Measurements from ENCODE around the gene HLX.

GRCh38 chr1:220889333-220889732 lies 10.1 kb downstream of the HLX start:
- TF ChIP-seq, protein P1, sequence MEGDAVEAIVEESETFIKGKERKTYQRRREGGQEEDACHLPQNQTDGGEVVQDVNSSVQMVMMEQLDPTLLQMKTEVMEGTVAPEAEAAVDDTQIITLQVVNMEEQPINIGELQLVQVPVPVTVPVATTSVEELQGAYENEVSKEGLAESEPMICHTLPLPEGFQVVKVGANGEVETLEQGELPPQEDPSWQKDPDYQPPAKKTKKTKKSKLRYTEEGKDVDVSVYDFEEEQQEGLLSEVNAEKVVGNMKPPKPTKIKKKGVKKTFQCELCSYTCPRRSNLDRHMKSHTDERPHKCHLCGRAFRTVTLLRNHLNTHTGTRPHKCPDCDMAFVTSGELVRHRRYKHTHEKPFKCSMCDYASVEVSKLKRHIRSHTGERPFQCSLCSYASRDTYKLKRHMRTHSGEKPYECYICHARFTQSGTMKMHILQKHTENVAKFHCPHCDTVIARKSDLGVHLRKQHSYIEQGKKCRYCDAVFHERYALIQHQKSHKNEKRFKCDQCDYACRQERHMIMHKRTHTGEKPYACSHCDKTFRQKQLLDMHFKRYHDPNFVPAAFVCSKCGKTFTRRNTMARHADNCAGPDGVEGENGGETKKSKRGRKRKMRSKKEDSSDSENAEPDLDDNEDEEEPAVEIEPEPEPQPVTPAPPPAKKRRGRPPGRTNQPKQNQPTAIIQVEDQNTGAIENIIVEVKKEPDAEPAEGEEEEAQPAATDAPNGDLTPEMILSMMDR (IDR thresholded peaks at IDR 0.05), result no peak
- no peak for TF ChIP-seq POLR2A (IDR thresholded peaks at IDR 0.05)
